ENCODE results near the gene ZNF384. TPM values are rescaled to one million over a fixed set of nuclear protein-coding genes. Genes with fewer than 3 reads are reported as not detected.
"Not testable (repeated sequence)": the region's sequence is repeated elsewhere in the genome, so short reads cannot be mapped to it uniquely, and the experiment has no call there.

Gene ZNF384
- polyA plus RNA-seq: 10 to 100 TPM; 25.2 to 35.8 (median 25.7) TPM

DNA sequence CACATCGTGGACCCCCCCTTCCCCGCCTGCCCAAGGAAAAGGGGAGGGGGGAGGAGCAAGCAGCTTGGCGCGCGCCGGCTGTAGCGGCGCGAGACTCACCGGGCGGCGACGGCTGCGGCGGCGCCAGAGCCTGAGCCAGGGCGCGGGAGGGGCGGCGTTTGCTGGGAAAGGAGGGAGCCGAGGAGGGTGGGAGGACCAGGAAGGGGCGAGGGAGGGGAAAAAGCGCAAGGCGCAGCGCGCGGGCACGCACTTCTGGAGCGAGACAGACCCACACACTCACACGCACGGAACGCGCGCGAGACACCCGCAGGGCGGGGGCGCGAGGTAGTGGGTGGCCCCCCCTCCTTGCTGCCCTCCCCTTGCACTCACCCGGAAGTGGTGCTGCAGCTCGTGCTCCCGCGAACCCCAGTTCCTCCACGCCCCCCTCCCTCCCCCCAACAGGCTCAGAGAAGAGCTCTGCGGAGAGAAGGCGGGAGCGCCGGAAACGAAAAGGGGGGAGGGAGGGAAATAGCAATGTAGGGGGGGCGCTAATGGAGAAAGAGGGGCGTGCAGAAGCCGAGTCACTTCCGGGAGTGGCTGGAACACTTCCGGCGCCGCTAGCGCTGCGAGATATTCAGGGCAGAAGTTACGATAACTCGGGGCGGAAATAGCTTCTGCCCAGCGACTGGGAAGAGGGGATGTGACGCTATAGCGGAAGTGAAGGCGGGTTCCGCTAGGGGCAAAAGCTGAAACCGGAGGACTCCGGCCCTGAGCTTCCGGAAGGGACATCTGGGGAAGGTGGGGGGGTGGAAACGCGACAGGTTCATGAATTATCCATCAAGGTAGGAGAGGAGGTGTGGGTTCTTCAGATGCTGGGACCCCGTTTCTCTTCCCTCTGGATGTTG lies at the start of gene ZNF384:
TSS of gene ZNF384 (minus strand) at position 377 of the 884 bp plus-strand sequence. CDS start 9,855 bp downstream, outside the sequence.
- 0% methylated on average over 52 to 72 of the region's 72 CpGs for WGBS, 3 donors
- peak within 1 kb of the TSS; percentile 84 for H3K27ac ChIP-seq (ENCODE audit: low read depth, low read length)

DNA sequence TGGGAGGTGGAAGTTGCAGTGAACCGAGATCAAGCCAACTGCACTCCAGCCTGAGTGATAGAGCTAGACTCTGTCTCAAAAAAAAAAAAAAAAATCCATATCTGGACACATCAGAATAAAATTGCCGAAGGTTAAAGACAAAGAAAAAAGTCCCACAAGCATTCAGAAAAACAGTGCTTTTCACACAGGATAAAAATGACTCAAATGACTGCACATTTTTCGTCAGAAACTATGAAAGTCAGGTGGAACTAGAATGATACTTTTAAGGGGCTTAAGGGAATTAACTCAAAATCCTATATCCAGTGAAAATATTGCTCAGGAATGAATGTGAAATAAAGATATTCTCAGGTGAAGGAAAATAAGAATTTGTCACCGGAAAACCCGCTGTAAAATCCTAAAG lies 47.6 kb upstream of the ZNF384 start:
- WGBS, 3 donors: 94 to 97% (median 95%) methylated on average over 5 of the region's 5 CpGs

DNA sequence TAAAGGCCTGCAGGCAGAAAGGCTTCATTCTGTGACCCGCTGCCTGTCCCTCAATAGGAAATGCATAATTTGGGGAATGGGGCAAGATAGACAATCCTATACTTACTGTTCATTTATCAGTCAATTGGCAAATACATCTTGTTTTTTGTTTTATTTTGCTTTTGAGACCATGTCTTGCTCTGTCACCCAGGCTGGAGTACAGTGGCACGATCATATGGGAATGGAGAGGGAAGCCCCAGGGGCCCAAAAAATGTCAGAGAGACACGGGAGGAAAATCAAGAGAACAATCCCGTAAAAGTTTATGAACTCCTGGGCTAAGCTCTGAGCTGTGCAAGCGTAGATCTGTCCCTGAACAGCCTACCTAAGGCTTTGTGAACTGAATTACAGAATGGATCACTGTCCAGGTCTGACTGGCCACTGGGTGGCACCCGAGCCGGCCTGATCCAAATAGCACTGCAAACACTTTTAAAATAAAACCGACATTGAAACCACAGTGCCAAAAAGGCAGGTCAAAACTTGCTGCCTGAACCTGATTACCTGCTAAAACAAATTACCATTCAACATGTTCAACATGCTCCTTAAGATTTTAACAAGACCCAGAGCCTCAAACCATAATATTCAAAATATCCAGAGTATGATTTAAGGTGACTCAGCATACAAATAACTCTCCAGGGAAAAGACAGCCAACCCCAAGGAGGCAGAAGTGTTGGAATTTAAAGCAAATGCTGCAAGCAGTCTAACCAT lies 46.4 kb upstream of the ZNF384 start:
- 36 to 43% (median 36%) methylated on average over 8 of the region's 8 CpGs for WGBS, 3 donors
- no peak overlapping the region for H3K27ac ChIP-seq (ENCODE audit: low read depth, low read length)

More for the DNA sequence above, 47.6 kb upstream of the ZNF384 start:
- H3K27ac ChIP-seq (ENCODE audit: low read depth, low read length): no peak overlapping the region

DNA sequence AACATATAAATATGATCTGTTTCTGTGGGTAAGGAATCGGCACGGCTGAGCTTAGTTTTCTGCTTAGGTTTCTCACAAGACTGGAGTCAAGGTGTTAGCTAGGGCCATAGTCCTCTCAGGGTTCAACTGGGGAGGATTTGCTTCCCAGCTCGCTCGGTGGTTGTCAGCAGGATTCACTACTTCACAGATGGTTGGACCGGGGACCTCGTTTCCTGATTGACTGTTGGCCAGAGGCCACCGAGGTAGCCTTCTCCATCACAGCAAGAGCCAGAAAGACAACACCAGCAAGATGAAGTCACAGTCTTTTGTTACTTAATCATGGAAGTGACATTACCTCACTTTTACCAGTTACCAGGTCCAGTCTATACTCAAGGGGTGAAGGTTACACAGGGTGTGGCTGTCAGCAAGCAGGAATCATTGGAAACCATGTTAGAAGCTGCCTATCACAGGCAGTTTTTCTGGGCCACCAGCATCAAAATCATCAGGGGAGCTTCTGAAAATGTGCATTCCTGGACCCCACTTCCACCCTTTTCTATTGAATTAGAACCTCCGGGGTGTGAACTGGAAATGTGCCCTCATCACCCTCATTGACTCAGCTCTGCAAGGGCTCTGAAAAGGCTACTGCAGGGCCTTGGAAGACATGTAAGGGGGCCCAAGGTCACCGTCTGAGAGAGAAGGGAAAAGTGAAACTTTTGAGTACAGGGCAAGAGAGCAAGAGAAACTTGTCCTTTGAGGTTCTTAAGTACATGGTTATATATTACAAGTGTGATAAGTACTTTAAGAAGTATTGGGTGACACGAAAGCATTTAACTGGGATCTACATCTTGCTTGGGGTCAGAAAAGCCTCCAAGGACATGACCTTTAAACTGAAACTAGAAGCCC lies 45.6 kb upstream of the ZNF384 start:
- no peak overlapping the region for H3K27ac ChIP-seq (ENCODE audit: low read depth, low read length)
- 66 to 78% (median 71%) methylated on average over 10 of the region's 10 CpGs for WGBS, 3 donors

DNA sequence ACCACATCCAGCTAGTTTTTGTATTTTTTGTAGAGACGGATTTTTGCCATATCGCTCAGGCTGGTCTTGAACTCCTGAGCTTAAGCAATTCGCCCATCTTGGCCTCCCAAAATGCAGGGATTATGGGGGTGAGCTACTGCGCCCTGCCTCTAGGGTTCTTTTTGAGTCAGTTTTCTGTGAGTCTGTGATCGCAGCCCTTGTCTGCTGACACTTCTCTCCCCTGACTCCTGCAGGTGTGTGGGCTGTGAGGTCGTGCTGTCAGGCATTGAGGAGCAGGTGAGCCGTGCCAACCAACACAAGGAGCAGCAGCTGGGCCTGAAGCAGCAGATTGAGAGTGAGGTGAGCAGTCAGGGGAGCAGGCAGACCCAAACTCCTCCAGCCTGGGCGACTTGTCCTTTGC lies 41.0 kb upstream of the ZNF384 start:
- WGBS, 3 donors: 90 to 95% (median 93%) methylated on average over 8 of the region's 8 CpGs
- H3K27ac ChIP-seq (ENCODE audit: low read depth, low read length): no peak overlapping the region

DNA sequence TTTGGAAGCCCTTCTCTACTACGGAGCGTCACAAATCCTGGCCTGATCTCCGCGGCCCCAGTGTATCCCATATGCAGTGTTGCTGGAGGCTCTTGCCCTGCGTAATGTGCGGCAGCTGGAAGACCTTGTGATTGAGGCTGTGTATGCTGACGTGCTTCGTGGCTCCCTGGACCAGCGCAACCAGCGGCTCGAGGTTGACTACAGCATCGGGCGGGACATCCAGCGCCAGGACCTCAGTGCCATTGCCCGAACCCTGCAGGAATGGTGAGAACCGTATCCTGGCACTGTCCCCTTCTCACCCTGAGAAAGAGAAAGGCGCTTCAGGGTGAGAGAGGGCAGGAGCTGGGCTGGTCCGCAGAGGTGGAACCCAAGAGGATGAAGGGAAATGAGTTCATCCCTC lies 40.0 kb upstream of the ZNF384 start:
- 93 to 94% (median 94%) methylated on average over 18 of the region's 18 CpGs for WGBS, 3 donors
- H3K27ac ChIP-seq (ENCODE audit: low read depth, low read length): no peak overlapping the region

DNA sequence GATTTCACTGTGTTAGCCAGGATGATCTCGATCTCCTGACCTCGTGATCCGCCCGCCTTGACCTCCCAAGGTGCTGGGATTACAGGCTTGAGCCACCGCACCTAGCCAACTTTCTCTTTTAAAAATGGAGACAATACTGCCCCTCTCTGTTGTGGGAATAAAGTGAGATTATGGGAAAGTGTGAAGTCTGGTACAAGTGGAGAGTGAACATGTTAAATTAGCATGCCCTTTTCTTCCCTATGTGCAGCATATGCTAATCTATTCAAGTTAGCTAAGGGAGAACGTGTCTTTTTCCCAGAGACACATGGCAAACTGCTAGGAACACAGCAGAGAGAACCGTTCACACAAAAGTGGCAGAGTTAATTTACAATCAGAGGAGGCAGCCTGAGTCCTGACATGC lies 36.2 kb upstream of the ZNF384 start:
- H3K27ac ChIP-seq (ENCODE audit: low read depth, low read length): no peak overlapping the region

DNA sequence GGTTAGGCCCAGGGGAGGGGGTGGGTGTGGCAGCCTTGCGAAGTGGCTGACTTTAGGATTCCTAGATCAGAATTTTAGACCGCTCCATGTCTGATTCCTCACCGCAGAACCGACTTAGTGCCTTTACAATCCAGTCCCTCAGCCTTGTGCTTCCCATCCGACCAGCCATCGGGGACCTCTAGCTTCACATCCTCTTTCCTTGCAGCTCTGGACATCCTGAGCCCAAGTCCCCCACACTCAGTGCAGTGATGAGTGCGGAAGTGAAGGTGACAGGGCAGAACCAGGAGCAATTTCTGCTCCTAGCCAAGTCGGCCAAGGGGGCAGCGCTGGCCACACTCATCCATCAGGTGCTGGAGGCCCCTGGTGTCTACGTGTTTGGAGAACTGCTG lies 35.2 kb upstream of the ZNF384 start:
- no peak overlapping the region for H3K27ac ChIP-seq (ENCODE audit: low read depth, low read length)
- 5 to 18% (median 10%) methylated on average over 10 of the region's 10 CpGs for whole genome bisulfite sequencing, 3 donors

More for the DNA sequence above, 36.2 kb upstream of the ZNF384 start:
- 93 to 94% (median 93%) methylated on average over 7 of the region's 7 CpGs for WGBS, 3 donors

DNA sequence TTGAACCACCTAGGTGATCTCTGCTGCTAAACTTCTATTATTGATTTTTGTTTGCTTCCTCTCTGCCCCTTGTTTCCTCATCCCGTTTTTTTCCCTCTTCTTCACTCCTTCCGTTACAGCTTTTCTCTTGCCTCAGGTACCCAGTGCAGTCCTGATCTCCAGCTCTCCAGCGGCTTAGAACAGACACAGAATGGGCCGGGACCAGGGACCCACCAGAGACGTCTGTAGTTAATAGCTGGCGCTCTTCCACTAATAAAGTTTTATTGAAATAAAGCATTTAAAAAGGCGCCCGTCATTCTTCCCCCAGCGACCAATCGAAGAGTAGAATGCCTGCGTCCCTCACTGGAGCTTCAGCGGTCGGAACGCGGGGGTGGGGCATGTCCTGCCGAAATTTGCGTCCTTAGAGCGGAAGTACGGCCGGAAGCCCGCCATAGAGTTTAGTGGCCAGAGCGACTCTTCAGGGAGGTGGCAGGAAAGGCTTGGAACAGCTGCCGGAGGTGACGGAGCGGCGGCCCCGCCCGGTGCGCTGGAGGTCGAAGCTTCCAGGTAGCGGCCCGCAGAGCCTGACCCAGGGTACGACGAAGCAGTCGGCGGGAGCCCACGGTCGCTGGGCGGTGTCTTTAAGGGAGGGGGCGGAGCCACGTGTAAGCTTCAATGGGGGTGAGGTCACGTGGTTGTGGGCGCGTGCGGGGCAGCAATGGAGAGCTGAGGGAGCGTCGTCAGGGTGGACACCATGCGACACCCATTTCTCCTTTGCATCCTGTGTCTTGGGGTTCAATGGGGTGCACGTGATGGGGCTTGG lies 34.6 kb upstream of the ZNF384 start, which contains the start of gene COPS7A:
TSS of gene COPS7A (plus strand) at position 440 of the 802 bp plus-strand sequence. CDS start 611 bp downstream, outside the sequence.
- 0 to 1% (median 0%) methylated on average over 49 of the region's 49 CpGs for WGBS, 3 donors
- peak within 1 kb of the TSS; percentile 45 for H3K27ac ChIP-seq (ENCODE audit: low read depth, low read length)

DNA sequence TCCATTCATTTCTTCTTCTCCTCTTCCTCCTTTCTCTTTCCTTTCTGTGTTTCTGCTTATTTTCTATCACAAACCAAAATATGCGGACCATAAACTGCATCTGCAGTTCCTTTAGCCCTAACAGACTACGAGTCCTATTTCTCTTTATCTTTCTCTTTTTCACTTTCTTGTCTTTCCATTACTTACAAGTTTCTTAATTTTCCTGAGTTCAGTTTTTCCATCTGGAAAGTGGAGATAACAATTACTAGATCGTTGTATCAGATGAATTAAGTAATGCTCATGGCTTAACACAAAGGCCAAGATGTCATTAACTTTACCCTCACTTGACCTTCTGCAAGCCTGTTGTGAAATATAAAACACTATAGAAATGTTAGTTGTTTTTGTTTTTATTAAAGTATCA lies 33.7 kb upstream of the ZNF384 start:
- WGBS, 3 donors: 74 to 82% (median 77%) methylated on average over 3 of the region's 3 CpGs
- H3K27ac ChIP-seq (ENCODE audit: low read depth, low read length): no peak overlapping the region

DNA sequence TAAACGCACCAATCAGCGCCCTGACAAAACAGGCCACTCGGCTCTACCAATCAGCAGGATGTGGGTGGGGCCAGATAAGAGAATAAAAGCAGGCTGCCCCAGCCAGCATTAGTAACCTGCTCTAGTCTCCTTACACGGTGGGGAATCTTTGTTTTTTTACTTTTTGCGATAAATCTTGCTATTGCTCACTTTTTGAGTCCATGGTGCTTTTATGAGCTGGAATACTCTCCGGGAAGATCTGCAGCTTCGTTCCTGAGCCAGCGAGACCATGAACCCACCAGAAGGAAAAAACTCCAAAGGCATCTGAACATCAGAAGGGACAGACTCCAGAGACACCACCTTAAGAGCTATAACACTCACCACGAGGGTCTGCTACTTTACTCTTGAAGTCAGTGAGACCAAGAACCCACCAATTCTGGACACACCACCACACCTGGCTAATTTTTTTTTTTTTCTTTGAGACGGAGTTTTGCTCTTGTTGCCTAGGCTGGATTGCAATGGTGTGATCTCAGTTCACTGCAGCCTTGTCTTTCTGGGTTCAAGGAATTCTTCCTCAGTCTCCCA lies 27.8 kb upstream of the ZNF384 start:
- no peak overlapping the region for H3K27ac ChIP-seq (ENCODE audit: low read depth, low read length)
- 75 to 90% (median 79%) methylated on average over 8 of the region's 10 CpGs for WGBS, 3 donors

DNA sequence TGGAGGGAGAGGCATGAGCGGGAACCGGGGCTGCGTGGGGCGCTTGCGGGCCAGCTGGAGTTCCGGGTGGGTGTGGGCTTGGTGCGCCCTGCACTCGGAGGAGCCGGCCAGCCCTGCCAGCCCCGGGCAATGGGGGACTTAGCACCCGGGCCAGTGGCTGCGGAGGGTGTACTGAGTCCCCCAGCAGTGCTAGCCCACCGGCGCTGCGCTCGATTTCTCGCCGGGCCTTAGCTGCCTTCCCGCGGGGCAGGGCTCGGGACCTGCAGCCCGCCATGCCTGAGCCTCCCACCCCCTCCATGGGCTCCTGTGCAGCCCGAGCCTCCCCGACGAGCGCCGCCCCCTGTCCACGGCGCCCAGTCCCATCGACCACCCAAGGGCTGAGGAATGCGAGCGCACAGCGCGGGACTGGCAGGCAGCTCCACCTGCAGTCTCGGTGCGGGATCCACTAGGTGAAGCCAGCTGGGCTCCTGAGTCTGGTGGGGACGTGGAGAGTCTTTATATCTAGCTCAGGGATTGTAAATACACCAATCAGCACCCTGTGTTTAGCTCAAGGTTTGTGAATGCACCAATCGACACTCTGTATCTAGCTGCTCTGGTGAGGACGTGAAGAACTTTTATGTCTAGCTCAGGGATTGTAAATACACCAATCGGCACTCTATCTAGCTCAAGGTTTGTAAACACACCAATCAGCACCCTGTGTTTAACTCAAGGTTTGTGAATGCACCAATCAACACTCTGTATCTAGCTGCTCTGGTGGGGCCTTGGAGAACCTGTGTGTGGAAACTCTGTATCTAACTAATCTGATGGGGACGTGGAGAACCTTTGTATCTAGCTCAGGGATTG lies 27.1 kb upstream of the ZNF384 start:
- H3K27ac ChIP-seq (ENCODE audit: low read depth, low read length): not testable (repeated sequence)
- 75 to 90% (median 85%) methylated on average over 15 to 21 of the region's 41 CpGs for WGBS, 3 donors

DNA sequence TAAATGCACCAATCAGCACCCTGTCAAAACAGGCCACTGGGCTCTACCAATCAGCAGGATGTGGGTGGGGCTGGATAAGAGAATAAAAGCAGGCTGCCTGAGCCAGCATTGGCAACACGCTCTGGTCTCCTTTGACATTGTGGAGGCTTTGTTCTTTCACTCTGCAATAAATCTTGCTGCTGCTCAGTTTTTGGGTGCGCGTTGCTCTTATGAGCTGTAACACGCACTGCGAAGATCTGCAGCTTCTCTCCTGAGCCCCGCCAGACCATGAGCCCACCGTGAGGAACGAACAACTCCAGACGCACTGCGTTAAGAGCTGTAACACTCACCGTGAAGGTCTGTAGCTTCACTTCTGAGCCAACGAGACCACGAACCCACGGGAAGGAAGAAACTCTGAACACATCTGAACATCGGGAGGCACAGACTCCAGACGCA lies 19.8 kb upstream of the ZNF384 start:
- H3K27ac ChIP-seq (ENCODE audit: low read depth, low read length): no peak overlapping the region
- WGBS, 3 donors: 53 to 79% (median 66%) methylated on average over 16 of the region's 16 CpGs

DNA sequence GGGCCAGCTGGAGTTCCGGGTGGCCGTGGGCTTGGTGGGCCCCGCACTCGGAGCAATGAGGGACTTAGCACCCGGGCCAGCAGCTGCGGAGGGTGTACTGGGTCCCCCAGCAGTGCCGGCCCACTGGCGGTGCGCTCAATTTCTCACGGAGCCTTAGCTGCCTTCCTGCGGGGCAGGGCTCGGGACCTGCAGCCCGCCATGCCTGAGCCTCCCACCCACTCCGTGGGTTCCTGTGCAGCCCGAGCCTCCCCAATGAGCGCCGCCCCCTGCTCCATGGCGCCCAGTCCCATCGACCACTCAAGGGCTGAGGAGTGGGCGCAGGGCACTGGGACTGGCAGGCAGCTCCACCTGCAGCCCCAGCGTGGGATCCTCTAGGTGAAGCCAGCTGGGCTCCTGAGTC lies 19.2 kb upstream of the ZNF384 start:
- WGBS, 3 donors: 85 to 93% (median 92%) methylated on average over 15 to 21 of the region's 21 CpGs
- not testable (repeated sequence) for H3K27ac ChIP-seq (ENCODE audit: low read depth, low read length)

DNA sequence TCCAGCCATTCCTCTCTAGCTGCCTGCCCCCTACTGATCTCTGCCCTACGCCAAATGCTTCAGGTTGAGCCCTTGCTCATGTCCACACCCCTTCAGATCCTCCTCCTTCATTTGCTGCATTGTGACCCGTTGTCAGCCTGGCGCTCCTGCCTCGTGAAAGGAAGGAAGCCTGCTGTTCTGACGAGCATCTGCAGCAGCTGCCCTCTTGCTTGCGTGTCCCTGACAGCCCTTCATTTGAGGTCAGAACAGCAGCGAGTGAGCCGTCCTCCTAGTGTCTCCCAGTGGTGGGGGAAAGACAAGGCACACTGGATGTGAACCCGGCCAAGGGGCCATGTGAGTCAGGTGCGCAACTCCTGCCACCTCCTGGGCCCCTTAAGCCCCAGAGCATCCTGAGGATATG lies 14.5 kb upstream of the ZNF384 start:
- WGBS, 3 donors: 12 to 15% (median 14%) methylated on average over 10 of the region's 10 CpGs
- H3K27ac ChIP-seq (ENCODE audit: low read depth, low read length): no peak overlapping the region

DNA sequence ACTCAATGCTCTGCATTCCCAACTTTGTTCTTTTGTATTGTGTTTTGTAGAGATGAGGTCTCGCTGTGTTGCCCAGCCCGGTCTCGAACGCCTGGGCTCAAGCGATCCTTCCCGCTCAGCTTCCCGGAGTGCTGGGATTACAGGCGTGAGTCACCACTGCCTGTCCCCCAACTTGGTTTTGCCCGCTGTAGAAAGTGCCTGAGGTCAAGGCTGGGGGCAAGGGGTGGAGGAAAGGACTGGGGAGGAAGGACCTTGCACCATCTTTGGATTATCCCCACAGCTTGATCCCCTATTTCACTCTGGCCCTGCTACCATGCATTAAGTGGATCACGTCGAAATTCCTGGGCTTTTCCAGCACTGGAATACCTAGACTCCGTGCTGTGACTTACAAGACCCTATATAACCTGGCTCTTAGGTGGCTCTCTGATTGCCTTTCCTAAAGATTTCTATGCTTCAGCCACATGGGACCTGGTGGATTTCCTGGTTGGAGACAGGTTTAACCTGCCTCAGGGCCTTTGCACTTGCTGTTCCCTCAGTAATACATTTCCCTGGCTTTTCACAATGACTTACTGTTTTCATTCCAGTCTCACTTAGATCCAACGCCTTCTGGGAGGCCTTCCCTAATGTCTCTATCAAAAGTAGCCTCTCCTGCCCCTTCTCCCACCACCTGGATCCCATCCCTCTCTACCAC lies 12.0 kb upstream of the ZNF384 start:
- H3K27ac ChIP-seq (ENCODE audit: low read depth, low read length): no peak overlapping the region
- WGBS, 3 donors: 28 to 31% (median 29%) methylated on average over 13 of the region's 13 CpGs

Measured in adipose tissue (tissue), 3 donors.